DND-41 (cell line): ENCODE data around the gene FER1L5.

Experiments
- ATAC-seq: fragments of 200-7000 bp; cut with Tn5 transposase; 3 replicates; pipeline ENCODE4 v1.9.1; 2021; ENCODE audit warnings: low read depth; ENCODE audit not compliant: insufficient read depth
- DNase-seq: peaks from one replicate; pipeline ENCODE4 v3.0.0-alpha.2; 2020
- H2AFZ ChIP-seq: 2 replicates; pipeline ENCODE4 v1.6.0; 2012; ENCODE audit warnings: low read depth, low read length
- H3K27ac ChIP-seq: 2 replicates; pipeline ENCODE4 v1.5.1; 2012; ENCODE audit warnings: low read length, inconsistent platforms
- H3K27me3 ChIP-seq: fragments of 200-600 bp; sonication (generic); 2 replicates; pipeline ENCODE4 v1.6.0; 2012; ENCODE audit warnings: low read length, mild to moderate bottlenecking, inconsistent platforms; ENCODE audit not compliant: insufficient read depth, poor library complexity
- H3K36me3 ChIP-seq: 2 replicates; pipeline ENCODE4 v1.5.1; 2012; ENCODE audit warnings: low read length, inconsistent platforms; ENCODE audit not compliant: insufficient read depth
- H3K4me1 ChIP-seq: 2 replicates; pipeline ENCODE4 v1.5.1; 2012; ENCODE audit warnings: mild to moderate bottlenecking, low read length; ENCODE audit not compliant: insufficient read depth
- H3K4me2 ChIP-seq: 2 replicates; pipeline ENCODE4 v1.6.0; 2012; ENCODE audit warnings: mild to moderate bottlenecking, moderate library complexity, low read length, inconsistent platforms; ENCODE audit not compliant: insufficient read depth
- H3K4me3 ChIP-seq, 2 experiments: fragments of 200-600 bp in 1 of 2; shearing (Covaris generic) in 1 of 2; 2 replicates each; pipeline ENCODE4 v1.5.1; 2012 to 2016; ENCODE audit warnings: inconsistent platforms in 2 of 2, low read length in 2 of 2, mild to moderate bottlenecking in 2 of 2, low read depth in 1 of 2, moderate library complexity in 1 of 2
- H3K79me2 ChIP-seq: 2 replicates; pipeline ENCODE4 v1.6.0; 2012; ENCODE audit warnings: low read length, inconsistent platforms; ENCODE audit not compliant: insufficient read depth
- H3K9ac ChIP-seq: 2 replicates; pipeline ENCODE4 v1.6.0; 2012; ENCODE audit warnings: low read depth, mild to moderate bottlenecking, inconsistent platforms, low read length, moderate library complexity
- H3K9me3 ChIP-seq: 2 replicates; pipeline ENCODE4 v1.5.1; 2012; ENCODE audit warnings: low read length, moderate library complexity, mild to moderate bottlenecking, inconsistent platforms; ENCODE audit not compliant: insufficient read depth, severe bottlenecking
- H4K20me1 ChIP-seq: 2 replicates; pipeline ENCODE4 v1.6.0; 2012; ENCODE audit warnings: low read length; ENCODE audit not compliant: insufficient read depth
- CTCF ChIP-seq: IDR thresholded peaks from 2 replicates; pipeline ENCODE4 v1.5.1; 2012; ENCODE audit warnings: borderline replicate concordance, low read length, moderate library complexity, mild to moderate bottlenecking; ENCODE audit not compliant: poor library complexity, severe bottlenecking; ENCODE audit errors: extremely low read depth
- EZH2 ChIP-seq: IDR thresholded peaks from 3 replicates; pipeline ENCODE4 v1.6.1; 2012; ENCODE audit warnings: borderline replicate concordance, low read depth, mild to moderate bottlenecking, moderate library complexity, low read length, inconsistent platforms; ENCODE audit not compliant: severe bottlenecking

The FER1L5 gene

GRCh38 chr2:96695602-96696001, 53.0 kb downstream of the FER1L5 start:
- Histone ChIP-seq H3K9ac (no peak overlapping the region), H3K4me1 (no peaks in the 10 kb centered on the region), H3K9me3 (no peaks in the 10 kb centered on the region), H2AFZ (no peak overlapping the region), H3K36me3 (no peaks in the 10 kb centered on the region), H3K4me3 (no peak overlapping the region), H3K27ac (no peak overlapping the region), H3K4me2 (no peak overlapping the region), H3K27me3 (no peaks in the 10 kb centered on the region), H3K79me2 (no peaks in the 10 kb centered on the region), H4K20me1 (no peaks in the 10 kb centered on the region; the same call in 1 of the 2 replicates)
- ATAC-seq (no peak), DNase-seq (no peak)
- TF ChIP-seq EZH2: no peak
- TF ChIP-seq CTCF: no peak

- no peak for TF ChIP-seq EZH2
- no peak for TF ChIP-seq CTCF
- H3K9me3 ChIP-seq: no peaks in the 10 kb centered on the region
Observed at GRCh38 chr2:96697476-96697875, 54.9 kb downstream of the FER1L5 start.

GRCh38 chr2:96698221-96698861, 55.8 kb downstream of the FER1L5 start:
- no peaks in the 10 kb centered on the region for H3K4me1 ChIP-seq
- H3K27ac ChIP-seq: no peak overlapping the region
- H2AFZ ChIP-seq: no peak overlapping the region
- no peak for DNase-seq
- H3K4me2 ChIP-seq: no peak overlapping the region
- no peak overlapping the region for H3K4me3 ChIP-seq
- H3K27me3 ChIP-seq: no peaks in the 10 kb centered on the region
- H4K20me1 ChIP-seq: no peaks in the 10 kb centered on the region; the same call in 1 of the 2 replicates
- H3K36me3 ChIP-seq: no peaks in the 10 kb centered on the region
- no peaks in the 10 kb centered on the region for H3K9me3 ChIP-seq
- no peak for ATAC-seq
- TF ChIP-seq CTCF: no peak
- no peak for TF ChIP-seq EZH2
- no peaks in the 10 kb centered on the region for H3K79me2 ChIP-seq
- H3K9ac ChIP-seq: no peak overlapping the region

More at GRCh38 chr2:96697476-96697875, 54.9 kb downstream of the FER1L5 start:
- no peak overlapping the region for H3K27ac ChIP-seq
- H3K79me2 ChIP-seq: no peaks in the 10 kb centered on the region
- no peak overlapping the region for H3K9ac ChIP-seq
- H3K27me3 ChIP-seq: no peaks in the 10 kb centered on the region
- H3K4me1 ChIP-seq: no peaks in the 10 kb centered on the region
- H4K20me1 ChIP-seq: no peaks in the 10 kb centered on the region; the same call in 1 of the 2 replicates
- no peak overlapping the region for H2AFZ ChIP-seq
- no peak for DNase-seq
- H3K4me3 ChIP-seq: no peak overlapping the region
- ATAC-seq: no peak
- no peak overlapping the region for H3K4me2 ChIP-seq
- no peaks in the 10 kb centered on the region for H3K36me3 ChIP-seq
